Measurements from ENCODE around the gene PIEZO2.

- TF ChIP-seq CTCF (IDR thresholded peaks at IDR 0.05; ENCODE audit: poor library complexity): no peak
- no peak for TF ChIP-seq EZH2phosphoT487 (IDR thresholded peaks at IDR 0.05; ENCODE audit: low read depth, severe bottlenecking, unreplicated experiment)
These were observed 424.7 kb downstream of the PIEZO2 start for GRCh38 chr18:10724666-10725065.

Data from hepatocyte (in vitro differentiated cells).